ENCODE measurements around the gene ADAMTS19.
"Not testable (repeated sequence)": the region's sequence is repeated elsewhere in the genome, so short reads cannot be mapped to it uniquely, and the experiment has no call there.

ADAMTS19 gene

DNA sequence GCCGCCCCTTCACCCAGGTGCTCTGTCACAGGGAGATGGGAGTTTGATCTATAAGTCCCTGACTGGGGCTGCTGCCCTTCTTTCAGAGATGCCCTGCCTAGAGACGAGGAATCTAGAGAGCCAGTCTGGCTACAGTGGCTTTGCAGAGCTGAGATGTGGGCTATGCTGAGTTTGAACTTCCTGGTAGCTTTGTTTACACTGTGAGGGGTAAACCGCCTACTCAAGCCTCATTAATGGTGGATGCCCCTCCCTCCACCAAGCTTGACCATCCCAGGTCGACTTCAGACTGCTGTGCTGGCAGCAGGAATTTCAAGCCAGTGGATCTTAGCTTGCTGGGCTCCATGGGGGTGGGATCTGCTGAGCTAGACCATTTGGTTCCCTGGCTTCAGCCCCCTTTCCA, 124.4 kb downstream of the ADAMTS19 start:
- DNase-seq (ENCODE audit: low read depth), result not testable (repeated sequence)

DNA sequence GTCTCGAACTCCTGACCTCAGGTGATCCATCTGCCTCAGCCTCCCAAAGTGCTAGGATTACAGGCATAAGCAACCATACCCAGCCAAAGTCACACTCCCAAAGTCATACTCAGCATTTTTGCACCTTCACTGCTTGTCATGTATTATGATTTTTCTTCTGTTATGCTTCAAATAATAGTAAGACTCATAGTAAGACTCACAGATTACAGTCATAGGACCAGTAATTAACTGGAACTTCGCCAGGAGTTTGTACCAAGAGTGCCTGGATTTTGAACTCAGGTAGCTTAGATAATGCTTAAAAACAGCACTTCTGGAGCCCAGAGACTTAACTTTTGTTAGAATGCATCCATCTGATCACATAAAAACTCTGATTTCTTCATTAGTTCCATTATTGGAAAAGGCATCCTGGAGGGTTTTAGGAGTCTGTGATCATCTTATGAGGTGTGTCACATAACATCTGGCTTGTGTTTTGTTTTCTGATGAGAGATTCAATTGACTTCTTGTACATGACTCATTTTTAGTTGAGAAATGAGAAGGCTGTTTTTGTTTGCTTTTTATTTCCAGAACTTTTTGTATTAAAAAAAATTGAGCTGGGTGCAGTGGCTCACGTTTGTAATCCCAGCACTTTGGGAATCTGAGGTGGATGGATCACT, 131.5 kb downstream of the ADAMTS19 start:
- DNase-seq (ENCODE audit: low read depth), result no peak

DNA sequence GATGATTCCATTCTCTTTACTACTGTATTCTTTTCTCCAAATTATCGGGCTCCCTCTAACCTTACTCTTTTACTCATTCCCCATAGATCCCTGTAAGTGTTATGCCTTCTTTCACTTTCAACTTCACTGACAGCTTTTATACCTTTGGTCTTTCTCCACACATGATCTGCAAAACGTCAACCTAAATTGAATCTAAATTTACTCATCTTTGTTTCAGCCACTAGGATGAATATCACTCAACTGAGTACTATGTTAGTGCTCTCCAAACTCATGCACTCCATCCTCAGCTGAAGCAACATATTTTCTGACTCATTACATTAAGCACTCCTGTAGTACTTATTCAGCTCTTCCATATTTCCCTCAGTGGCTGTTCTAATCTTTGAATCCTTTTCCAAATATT, 133.4 kb downstream of the ADAMTS19 start:
- DNase-seq (ENCODE audit: low read depth), result no peak

DNA sequence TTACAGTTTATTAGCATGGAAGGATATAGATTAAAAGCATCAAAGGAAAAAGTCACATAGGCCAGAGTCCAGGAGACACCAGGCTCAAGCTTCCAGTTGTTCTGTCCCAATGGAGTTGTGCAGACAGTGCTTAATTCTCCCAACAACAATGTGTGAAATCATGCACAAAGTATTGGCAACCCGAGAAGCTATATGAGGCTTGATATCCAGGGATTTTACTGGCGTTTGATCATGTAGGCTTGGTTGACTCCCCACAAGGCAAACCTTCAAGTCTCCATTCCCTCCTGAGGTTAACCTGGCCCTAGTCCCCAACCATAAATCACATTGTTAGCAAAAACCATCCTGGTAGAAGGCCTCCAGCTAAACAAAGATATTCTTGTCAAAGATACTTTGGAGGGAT, 141.5 kb downstream of the ADAMTS19 start:
- DNase-seq (ENCODE audit: low read depth), result no peak

DNA sequence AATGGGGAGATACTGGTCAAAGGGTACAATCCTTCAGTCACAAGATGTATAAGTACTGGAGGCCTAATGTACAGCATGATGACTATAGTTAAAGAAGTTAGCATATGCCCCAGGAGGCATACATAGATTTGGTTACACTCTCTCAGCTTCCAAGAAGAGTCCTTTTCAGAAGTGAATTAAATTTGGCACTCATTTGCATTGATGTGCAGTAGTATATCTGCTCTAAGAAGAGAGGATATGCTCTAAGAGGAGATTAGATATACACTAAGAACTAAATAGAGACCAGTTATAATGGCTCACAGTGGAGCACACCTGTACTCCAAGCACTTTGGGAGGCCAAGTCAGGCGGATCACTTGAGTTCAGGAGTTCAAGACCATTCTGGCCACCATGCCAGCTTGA, 148.3 kb downstream of the ADAMTS19 start:
- no peak for DNase-seq (ENCODE audit: low read depth)

DNA sequence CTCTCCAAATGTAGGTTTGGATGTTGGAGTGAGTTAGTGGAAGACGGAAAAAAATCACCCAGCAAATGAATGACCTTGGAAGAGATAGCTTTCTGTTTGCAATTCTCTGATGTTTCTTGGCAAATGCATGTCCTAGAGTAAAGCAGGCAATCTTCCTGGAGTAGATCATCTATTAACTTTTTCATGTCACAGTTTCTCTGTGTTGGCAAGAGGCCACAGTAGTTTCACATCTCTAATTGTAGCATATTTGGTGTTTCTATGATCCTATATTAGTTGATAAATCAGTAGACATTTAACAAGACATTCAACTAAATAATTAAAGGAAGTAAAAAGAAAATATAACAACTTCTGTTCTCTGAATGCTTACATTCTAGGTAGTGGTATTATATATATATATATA, 149.6 kb downstream of the ADAMTS19 start:
- no peak for DNase-seq (ENCODE audit: low read depth)

DNA sequence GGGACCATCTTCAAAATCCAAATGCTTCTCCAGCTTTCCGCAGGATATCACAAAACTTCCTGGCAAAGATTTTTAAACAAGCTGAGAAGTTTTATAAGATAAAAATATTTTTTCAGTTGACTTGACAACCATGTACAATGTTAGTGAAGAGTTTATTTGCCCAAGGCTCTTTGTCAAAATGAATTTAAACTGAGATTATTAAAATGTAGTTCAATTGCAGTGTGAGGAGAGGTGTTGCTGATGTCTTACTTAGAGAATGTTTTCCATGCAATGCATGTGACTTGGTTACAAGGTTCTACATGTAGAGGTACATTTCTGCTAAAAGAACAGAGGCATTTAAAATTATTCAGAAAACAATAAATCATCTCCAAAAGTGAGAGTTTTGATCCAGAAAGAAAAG, 156.4 kb downstream of the ADAMTS19 start:
- no peak for DNase-seq (ENCODE audit: low read depth)

DNA sequence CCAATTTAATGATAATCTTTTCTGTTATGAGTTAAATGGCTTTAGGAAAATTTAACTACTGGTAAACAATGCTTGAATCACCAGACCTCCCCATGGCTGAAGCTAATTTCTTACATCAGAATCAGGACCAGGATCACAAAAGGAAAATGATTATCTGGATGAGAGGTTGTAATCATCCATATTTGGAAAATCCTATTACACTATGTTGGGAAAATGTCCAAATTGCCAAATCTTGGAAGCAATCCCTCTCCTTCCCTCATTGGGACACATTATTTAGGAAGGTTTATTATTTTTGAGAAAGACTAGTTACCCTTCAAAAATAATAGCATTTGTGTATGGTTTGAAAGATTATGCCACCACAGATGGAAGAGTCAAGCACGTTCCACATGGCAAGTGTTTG, 157.1 kb downstream of the ADAMTS19 start:
- DNase-seq (ENCODE audit: low read depth), result no peak

DNA sequence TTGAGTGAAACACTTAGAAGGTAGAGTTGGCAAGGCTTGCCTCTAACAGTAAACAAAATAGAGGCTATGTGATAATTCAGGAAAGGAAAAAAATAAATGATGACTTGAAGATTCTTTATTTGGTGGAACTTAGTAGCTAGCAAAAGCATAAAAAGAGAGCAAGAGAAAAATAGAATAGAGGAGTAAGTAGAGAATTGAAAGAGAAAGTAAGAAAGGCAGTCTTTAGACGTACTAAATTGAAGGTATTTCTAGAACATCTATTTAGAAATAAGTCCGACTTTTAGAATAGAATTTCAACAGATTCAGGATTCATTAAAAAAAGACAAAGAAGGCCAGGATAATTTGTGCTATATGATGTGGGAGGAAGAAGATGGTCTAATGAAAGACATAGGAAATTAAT, 159.7 kb downstream of the ADAMTS19 start:
- DNase-seq (ENCODE audit: low read depth), result no peak

DNA sequence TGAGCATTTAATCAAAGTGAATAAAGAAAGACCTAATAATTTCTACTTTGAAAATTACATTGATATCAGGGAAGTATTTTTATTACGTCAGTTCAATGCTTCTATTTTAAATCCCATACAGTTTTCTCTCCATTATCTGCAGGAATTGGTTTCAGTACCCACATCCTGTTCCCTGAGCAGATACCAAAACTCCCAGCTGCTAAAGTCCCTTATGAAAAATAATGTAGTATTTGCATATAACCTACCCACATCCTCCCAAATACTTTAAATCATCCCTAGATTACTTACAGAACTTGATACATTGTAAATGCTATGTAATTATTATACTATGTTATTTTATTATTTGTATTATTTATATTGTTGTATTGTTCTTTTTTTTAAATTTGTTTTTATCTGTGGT, 162.4 kb downstream of the ADAMTS19 start:
- DNase-seq (ENCODE audit: low read depth), result no peak

DNA sequence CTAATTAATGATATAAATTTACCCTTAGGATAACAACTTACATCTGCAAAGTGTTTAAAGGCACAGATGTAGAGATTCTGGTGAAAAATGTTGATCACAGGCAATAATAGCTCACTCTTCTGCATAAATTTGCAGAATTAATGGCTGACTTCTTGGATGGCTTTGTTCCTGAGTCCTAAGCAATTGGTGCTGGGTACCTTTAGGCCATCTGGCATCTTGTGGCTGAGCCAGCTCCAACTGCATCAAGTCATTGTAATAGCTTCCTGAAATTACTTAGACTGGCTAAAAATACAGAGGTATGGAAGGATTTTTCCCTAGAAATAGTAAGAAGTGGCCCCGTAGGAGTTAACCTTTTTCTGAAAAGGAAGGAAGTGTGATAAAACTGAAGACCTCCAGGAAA, 169.5 kb downstream of the ADAMTS19 start:
- DNase-seq (ENCODE audit: low read depth), result no peak

DNA sequence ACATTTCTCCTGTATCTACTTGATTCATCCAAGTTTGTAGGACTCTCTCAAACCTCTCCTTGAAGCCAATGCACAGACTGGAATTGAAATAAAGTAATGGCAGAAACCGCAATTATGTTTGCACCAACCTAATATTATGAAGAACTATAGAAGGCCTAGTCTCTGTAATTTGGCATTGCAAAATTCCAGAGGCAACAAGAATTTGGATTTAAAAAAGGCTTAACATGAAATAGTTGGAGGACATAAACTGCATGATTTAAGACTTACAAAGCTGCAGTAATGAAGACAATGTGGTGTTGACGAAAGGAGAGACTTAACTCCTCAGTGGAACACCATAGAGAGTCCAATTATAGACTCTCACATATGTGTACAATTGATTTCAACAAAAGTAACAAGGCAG, 170.0 kb downstream of the ADAMTS19 start:
- DNase-seq (ENCODE audit: low read depth), result no peak

DNA sequence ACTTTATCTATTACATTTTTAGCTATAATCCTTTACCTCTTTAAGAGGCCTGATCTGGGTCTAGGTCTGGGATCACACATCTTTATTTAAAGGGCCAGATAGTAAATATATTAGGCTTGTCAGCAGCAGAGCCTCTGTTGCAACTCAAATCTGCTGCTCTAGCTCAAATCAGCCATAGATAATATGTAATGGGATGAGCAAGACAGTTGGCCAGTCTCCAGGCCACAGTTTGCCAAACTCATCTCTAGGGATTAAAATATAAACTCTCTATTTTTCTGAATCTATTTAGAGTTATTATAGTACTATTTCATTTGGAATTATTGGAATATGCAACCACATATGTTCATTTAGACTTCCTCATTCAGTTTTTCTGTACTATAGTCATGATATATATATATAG, 171.9 kb downstream of the ADAMTS19 start:
- no peak for DNase-seq (ENCODE audit: low read depth)

DNA sequence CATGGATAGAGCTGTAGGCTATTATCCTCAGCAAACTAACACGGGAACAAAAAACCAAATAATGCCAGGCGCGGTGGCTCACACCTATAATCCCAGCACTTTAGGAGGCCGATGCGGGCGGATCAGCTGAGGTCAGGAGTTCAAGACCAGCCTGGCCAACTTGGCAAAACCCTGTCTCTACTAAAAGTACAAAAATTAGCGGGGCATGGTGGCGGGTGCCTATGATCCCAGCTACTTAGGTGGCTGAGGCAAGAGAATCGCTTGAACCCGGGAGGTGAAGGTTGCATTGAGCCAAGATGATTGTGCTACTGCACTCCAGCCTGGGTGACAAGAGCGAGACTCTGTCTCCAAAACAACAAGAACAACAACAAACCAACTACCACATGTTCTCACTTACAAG, 177.4 kb downstream of the ADAMTS19 start:
- not testable (repeated sequence) for DNase-seq (ENCODE audit: low read depth)

DNA sequence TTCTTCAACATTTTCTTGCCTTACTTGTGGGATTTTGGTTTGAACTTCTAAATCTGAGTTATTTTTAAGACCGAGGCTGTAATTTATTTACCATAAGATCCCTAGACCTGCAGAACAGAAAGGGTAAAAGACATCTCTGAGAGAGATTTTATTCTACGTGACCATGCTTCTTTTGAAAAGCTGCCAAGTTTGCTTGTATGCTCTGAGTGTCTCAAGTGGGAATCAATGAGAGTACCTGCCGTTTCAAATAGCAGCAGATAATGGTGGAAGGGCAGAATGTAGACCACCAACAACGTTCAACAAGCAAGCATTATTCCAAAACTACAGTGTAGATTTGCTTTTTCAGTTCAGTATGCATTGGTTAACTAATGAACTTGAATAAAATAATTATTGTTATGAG, 179.2 kb downstream of the ADAMTS19 start:
- no peak for DNase-seq (ENCODE audit: low read depth)

DNA sequence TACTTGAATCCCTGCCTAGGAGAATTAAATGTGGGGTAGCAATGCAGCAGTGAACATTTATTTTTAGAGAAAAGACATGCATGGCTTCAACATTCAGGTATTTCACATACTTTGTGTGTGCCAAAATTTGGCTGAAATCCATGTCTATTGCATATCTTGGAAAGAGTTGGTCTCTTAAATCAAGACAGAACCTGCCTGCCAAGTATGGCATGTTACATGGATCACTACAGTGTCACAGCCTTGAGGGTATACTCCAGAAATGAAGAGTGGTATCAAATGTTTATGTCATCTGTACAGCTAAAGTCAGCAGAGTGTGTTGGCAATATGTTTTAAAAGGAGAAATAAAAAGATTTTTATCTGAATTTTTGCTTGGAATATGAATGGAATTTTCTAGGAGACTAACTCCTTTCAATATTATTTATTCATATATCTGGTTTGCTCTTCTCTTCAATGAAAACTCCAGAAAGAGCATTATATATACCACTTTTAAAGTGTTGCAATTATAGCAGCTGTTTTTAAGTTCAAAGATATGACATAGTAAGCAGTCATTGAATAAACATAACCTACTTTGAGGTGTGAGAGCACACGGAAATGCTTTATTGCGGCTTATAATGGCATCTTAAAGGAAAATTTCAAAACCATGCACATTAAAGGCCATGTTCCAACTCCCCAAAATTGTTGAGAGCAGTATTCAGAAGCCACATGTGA, 192.4 kb downstream of the ADAMTS19 start:
- no peak for DNase-seq (ENCODE audit: low read depth)

DNA sequence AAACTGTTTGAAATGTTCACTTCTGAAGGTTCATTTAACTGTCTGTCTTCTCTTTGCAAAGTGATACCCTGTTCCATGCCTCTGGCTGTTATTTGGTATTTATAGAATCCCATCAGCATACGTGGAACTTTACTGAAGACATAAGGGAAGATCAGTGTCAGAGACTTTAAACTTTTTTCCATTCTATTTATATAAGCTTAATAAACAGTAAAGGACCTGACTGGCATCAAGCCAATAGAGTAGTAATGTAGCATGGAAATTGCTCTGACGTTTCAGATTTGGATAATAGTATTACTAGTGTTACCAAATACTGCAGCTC, 192.9 kb downstream of the ADAMTS19 start:
- no peak for DNase-seq (ENCODE audit: low read depth)

DNA sequence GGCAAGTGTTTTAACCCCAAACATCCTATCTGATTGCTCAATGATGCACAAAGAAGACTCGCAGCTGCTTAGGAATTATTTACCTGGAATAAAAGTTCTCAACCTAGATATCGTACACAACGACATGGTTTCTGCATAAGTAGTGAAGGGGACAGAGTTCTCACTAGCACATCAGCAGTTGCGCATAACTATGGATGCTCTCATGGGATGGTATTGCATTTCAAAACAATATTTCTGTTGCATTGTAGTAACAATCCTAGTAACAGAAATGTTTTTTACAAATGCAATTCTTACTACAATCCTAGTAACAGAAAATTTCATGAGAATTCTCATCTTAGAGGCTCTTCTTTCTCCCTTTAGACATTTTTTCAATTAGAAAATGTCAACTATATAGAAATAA, 193.3 kb downstream of the ADAMTS19 start:
- DNase-seq (ENCODE audit: low read depth), result no peak

DNA sequence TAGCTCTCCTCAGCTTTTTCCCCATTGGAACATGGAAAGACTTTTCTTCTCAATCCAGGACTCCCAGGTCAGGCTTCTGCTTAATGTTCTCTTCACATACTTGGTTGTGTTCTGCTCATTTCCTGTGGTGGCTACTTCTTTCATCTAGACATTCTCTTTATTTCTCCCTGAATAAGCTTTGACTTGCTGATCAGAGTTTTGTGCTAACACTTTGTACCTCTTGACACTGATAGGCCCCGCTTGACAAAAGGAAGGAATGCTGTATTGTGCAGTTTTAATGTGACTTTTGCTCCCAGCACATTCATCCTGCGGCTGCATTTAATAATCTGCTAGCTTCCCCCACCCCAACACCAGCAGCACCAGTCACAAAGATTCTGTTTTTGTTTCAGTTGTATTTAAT, 196.9 kb downstream of the ADAMTS19 start:
- no peak for DNase-seq (ENCODE audit: low read depth)

DNA sequence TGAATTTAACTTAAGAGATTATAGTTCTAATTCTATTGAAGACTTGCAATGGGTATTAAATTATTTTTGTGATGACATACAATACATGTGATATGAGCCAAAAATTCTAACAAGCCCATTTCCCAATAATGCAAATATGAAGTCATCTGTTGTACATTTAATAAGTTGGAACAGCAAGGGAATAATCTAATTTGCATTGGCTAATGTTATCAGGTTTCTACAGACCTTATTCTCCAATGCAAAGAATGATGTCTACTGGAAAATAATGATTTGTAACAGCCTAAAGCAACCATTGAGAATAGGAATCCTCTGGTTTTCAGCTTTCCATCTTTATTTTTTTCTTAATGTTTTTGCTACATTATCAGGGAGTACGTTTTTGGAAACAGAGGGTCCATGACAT, 198.7 kb downstream of the ADAMTS19 start:
- DNase-seq (ENCODE audit: low read depth), result no peak

DNA sequence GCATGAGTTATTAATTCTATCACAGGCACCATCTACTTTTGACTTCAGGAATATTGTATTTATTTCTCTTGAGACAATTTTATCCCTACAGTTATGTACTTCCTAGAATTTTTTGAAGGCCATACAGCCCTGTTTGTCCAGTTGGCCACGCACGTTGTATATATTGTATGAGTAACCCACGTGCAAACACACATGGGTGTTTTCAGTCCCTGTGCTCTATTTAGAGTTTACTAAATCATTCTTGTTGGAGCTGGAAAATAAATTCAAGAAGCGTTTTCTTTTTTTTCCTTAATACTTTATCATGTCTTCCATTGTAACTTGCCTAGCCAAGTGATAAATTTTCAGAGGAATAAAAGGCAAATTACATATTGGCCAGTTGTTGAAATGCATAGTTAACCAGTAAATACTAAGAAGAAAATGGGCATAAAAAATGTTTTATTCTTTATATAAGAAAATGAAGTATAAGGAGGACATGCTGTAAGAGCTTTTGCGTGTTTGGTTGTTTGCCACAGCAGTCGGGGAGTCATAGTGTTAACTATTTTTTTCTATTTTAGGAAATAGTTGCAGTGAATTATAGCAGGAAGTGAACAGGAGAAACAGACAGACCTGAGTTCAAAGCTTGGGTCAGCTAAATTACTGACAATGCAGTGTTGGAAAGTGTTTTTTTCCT, 201.4 kb downstream of the ADAMTS19 start:
- DNase-seq (ENCODE audit: low read depth), result no peak

DNA sequence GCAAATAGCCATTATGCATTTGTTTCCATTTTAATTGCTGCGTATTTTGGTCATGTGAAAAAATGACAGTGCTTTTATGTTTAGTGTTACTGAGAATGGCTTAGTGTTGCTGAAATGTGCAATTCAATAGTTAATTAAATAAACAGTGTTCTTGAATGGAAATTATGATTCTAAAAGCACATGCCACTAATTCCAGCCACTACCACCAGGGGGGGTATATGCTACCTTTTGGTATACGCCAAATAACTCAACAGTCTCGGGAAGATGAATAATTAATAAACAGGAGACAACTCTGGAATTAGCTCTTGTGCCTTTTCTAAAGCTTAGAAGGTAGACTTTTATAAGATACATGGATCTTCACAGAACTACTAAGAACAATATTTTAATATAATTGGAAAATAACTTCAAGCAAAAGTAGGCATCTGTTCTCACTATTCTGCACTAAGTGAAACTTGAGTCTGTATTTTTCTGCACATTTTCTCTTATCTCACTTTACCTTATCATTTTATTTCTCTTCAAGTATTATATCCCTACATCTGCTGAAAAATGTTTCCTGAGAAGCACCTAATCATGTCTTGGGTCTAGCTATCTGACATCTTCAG, 204.3 kb downstream of the ADAMTS19 start:
- peak; percentile 21 for DNase-seq (ENCODE audit: low read depth)

DNA sequence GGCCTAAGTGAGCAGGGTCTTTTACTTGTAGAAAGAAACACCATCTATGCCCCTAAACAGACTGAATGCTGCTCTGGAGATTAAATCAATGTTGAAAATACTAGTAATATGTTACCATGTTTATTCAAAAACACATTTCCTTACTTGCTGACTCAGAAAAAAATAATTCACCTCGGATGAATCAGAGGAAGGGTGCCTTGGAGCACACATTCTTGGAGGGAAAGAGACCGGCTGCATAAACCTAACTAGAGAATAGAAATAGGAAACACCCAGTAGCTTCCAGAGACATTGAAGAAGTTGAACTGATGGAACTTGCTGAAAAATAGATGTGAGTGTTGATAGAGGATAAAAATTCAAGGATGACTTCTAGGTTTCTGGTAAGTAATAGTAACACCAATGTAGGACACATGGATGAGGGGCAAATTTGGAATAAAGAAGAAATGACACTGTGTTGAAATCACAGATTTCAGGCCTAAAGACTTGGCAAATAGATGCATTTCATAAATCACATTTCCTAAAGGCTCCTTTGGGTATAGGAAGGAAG, 210.9 kb downstream of the ADAMTS19 start:
- DNase-seq (ENCODE audit: low read depth), result no peak
